ENCODE measurements around the gene SRGAP3. TPM values are rescaled to one million over a fixed set of nuclear protein-coding genes. Genes with fewer than 3 reads are reported as not detected.

Gene SRGAP3
- total RNA-seq, 4 donors from 2014 or later: 6.7 to 24.8 (median 19.7) TPM

DNA sequence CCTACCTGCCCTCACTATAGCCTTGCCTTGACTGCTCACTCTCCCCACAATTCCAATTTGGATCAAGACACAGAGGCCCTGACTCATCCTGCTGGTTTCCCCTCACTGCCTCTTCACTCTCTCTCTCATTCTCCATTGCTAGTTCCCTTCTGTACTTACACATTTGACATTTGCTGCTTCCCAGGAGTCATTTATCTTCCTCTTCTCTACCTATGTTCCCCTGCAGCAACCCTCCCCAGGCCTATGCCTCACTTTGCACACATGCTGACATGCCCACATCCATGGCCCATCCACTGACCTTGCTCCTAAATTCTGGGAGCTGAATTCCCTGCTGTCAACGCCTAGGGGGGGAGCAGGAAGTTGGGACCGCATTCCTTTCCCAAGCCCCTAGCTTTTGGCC lies 82.2 kb downstream of the SRGAP3 start:
- no peaks in the 10 kb centered on the region for H3K27me3 ChIP-seq

DNA sequence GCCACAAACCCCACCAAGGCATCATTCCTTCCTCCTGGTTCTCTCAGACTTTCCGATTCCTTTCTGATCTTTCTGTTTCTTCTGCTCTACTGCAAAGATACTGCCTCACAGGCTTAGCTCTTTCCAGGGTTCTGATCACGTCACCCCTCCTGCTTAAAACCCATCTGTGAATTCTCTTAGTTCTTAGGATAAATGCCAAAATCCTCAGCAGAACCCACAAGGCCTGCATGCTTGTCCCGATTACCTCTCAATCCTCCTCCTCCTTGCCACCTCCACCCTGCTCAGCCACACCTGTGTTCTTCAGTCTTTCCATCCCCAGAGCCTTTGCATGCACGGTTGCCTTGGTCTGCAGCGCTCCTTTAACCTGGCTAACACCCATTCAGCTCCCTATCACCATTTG lies 84.0 kb downstream of the SRGAP3 start:
- H3K27ac ChIP-seq: no peak overlapping the region
- no peaks in the 10 kb centered on the region for H3K9me3 ChIP-seq
- no peaks in the 10 kb centered on the region for H3K36me3 ChIP-seq
- no peak for DNase-seq
- TF ChIP-seq, protein P1, sequence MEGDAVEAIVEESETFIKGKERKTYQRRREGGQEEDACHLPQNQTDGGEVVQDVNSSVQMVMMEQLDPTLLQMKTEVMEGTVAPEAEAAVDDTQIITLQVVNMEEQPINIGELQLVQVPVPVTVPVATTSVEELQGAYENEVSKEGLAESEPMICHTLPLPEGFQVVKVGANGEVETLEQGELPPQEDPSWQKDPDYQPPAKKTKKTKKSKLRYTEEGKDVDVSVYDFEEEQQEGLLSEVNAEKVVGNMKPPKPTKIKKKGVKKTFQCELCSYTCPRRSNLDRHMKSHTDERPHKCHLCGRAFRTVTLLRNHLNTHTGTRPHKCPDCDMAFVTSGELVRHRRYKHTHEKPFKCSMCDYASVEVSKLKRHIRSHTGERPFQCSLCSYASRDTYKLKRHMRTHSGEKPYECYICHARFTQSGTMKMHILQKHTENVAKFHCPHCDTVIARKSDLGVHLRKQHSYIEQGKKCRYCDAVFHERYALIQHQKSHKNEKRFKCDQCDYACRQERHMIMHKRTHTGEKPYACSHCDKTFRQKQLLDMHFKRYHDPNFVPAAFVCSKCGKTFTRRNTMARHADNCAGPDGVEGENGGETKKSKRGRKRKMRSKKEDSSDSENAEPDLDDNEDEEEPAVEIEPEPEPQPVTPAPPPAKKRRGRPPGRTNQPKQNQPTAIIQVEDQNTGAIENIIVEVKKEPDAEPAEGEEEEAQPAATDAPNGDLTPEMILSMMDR (IDR thresholded peaks at IDR 0.05): no peak
- TF ChIP-seq POLR2A (IDR thresholded peaks at IDR 0.05): no peak
- H3K4me3 ChIP-seq: no peak overlapping the region
- no peaks in the 10 kb centered on the region for H3K27me3 ChIP-seq
- H3K4me1 ChIP-seq: peaks cover 0 to 5% (median 0%) of the 10 kb centered on the region in 4 donors

More for the DNA sequence above, 82.2 kb downstream of the SRGAP3 start:
- Histone ChIP-seq H3K4me1 (peaks cover 0 to 5% (median 0%) of the 10 kb centered on the region in 4 donors), H3K36me3 (no peaks in the 10 kb centered on the region), H3K9me3 (no peaks in the 10 kb centered on the region), H3K27ac (no peak overlapping the region), H3K4me3 (no peak overlapping the region)
- no peak for DNase-seq
- no peak for TF ChIP-seq POLR2A (IDR thresholded peaks at IDR 0.05)
- TF ChIP-seq, protein P1 (IDR thresholded peaks at IDR 0.05): no peak

DNA sequence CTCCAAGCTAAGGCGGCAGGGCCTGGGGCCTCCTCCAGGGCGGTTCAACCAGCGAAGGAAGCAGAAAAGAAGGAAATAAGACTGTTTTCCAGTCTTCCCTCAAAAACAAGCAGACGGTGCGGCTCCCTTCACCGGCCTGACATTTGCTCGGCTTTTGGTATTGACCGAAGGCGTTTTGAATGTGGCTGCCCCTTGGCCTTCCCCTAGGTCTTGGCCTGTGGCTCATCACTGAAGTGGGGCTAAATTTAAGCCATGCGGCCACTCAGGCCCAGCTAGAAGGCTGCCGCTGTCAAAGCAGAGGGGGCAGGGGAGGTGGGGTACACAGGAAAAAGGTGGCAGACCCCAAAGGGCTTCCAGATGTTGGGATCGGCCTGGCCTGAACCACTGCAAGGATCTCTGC lies 86.2 kb downstream of the SRGAP3 start:
- Histone ChIP-seq H3K9me3 (no peaks in the 10 kb centered on the region), H3K27ac (no peak overlapping the region), H3K27me3 (no peaks in the 10 kb centered on the region), H3K4me1 (no peaks in the 10 kb centered on the region), H3K36me3 (no peaks in the 10 kb centered on the region), H3K4me3 (no peak overlapping the region)
- DNase-seq: no peak
- no peak for TF ChIP-seq POLR2A (IDR thresholded peaks at IDR 0.05)
- TF ChIP-seq, protein P1 (IDR thresholded peaks at IDR 0.05): no peak

DNA sequence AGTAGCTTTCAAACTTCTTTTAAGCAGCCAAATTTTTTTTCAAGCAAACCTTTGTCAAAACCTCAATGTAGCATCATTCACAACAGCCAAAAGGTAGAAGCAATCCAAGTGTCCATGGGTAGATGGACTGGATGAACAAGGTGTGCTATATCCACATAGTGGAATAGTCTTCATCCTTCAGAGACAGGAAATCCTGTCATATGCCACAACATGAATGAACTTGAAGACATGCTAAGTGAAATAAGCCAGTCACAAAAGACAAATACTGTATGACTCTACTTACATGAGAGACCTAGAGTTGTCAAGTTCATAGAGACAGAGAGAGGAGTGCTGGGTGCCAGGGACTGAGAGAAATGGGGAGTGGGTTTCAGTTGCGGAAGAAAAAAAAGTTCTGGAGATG lies 87.6 kb downstream of the SRGAP3 start:
- no peak for DNase-seq
- H3K9me3 ChIP-seq: no peaks in the 10 kb centered on the region
- no peaks in the 10 kb centered on the region for H3K4me1 ChIP-seq
- no peaks in the 10 kb centered on the region for H3K36me3 ChIP-seq
- TF ChIP-seq, protein P1 (IDR thresholded peaks at IDR 0.05): no peak
- no peak overlapping the region for H3K27ac ChIP-seq
- no peak overlapping the region for H3K4me3 ChIP-seq
- H3K27me3 ChIP-seq: no peaks in the 10 kb centered on the region

DNA sequence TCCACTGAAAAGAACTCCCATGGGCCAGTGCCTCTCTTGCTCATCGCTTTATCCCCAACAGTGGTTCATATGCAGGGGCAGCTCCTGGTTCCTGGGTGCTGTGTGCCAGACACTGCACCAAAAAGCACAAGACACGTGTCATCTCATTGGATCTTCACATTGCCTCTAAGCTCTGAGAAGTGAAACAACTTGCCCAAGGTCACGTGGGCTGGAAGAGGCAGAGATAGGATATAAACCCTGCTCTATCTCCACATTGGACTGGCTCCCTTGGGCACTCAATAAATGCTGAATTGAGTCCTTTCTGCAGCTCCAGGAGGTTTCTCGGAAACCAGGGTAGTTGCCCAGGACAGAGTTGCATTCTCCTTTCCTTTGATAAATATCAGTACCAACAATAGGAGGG lies 88.1 kb downstream of the SRGAP3 start:
- TF ChIP-seq, protein P1 (IDR thresholded peaks at IDR 0.05): no peak
- TF ChIP-seq POLR2A (IDR thresholded peaks at IDR 0.05): no peak
- H3K36me3 ChIP-seq: no peaks in the 10 kb centered on the region
- H3K27me3 ChIP-seq: no peaks in the 10 kb centered on the region
- H3K27ac ChIP-seq: no peak overlapping the region
- H3K4me3 ChIP-seq: no peak overlapping the region
- DNase-seq: no peak
- no peaks in the 10 kb centered on the region for H3K9me3 ChIP-seq
- no peaks in the 10 kb centered on the region for H3K4me1 ChIP-seq
